CD14-positive monocyte (primary cell): Measurements from ENCODE around the gene TSPAN18. TPM values are rescaled to one million over a fixed set of nuclear protein-coding genes. Genes with fewer than 3 reads are reported as not detected.
A peak's percentile ranks its signal among the peaks of the same experiment; 100 is the strongest.

ENCODE experiments used
- DNase-seq, 3 donors: peaks; one replicate each; pipeline ENCODE4 v3.0.0-alpha.2; 2011 to 2022
- H2AFZ ChIP-seq: 2 replicates; pipeline ENCODE4 v1.6.0; 2012; ENCODE audit warnings: mild to moderate bottlenecking, low read depth, low read length, inconsistent platforms; ENCODE audit not compliant: insufficient read depth, poor library complexity, severe bottlenecking
- H3K27ac ChIP-seq, 2 donors: 1 replicate in 1 of 2; 2 replicates in 1 of 2; pipeline ENCODE4 v1.5.1; 2012 to 2013; ENCODE audit warnings: low read length in 2 of 2, control low read depth in 1 of 2, inconsistent platforms in 1 of 2, low read depth in 1 of 2, mild to moderate bottlenecking in 1 of 2
- H3K27me3 ChIP-seq, 2 donors: one replicate each; pipeline versions ENCODE4 v1.6.0 to v1.6.1; 2011 to 2013; ENCODE audit warnings: low read length in 2 of 2; ENCODE audit not compliant: control insufficient read depth in 2 of 2, insufficient read depth in 2 of 2
- H3K36me3 ChIP-seq, 2 donors: replicated peaks in 1 of 2; 1 replicate in 1 of 2; 2 replicates in 1 of 2; pipeline versions ENCODE4 v1.5.1 to v1.6.1; 2012 to 2013; ENCODE audit warnings: low read length in 2 of 2, control low read depth in 1 of 2, inconsistent platforms in 1 of 2, mild to moderate bottlenecking in 1 of 2; ENCODE audit not compliant: insufficient read depth in 2 of 2, control insufficient read depth in 1 of 2
- H3K4me1 ChIP-seq, 2 donors: 1 replicate in 1 of 2; 2 replicates in 1 of 2; pipeline versions ENCODE4 v1.5.1 to v1.6.1; 2012 to 2013; ENCODE audit warnings: low read length in 2 of 2, control low read depth in 1 of 2, inconsistent platforms in 1 of 2, mild to moderate bottlenecking in 1 of 2, moderate library complexity in 1 of 2; ENCODE audit not compliant: insufficient read depth in 2 of 2, control insufficient read depth in 1 of 2
- H3K4me2 ChIP-seq: replicated peaks from 2 replicates; pipeline ENCODE3; 2012; ENCODE audit warnings: low read length, moderate library complexity, mild to moderate bottlenecking; ENCODE audit not compliant: poor library complexity, severe bottlenecking; ENCODE audit errors: extremely low read depth
- H3K4me3 ChIP-seq, 3 experiments: fragments of 200-600 bp in 1 of 3; sonication (generic) in 1 of 3; replicated peaks in 1 of 3; 1 replicate in 2 of 3; 2 replicates in 1 of 3; pipeline ENCODE4 v1.5.1; 2011 to 2013; ENCODE audit warnings: low read length in 3 of 3, mild to moderate bottlenecking in 3 of 3, control low read depth in 2 of 3, low read depth in 2 of 3, inconsistent platforms in 1 of 3, moderate library complexity in 1 of 3
- H3K79me2 ChIP-seq: 2 replicates; pipeline ENCODE4 v1.6.0; 2012; ENCODE audit warnings: mild to moderate bottlenecking, control low read depth, inconsistent platforms, low read length, moderate library complexity; ENCODE audit not compliant: insufficient read depth
- H3K9ac ChIP-seq: 2 replicates; pipeline ENCODE4 v1.6.0; 2017; ENCODE audit warnings: low read length, mild to moderate bottlenecking; ENCODE audit not compliant: insufficient read depth, poor library complexity, severe bottlenecking
- H3K9me3 ChIP-seq, 2 donors: replicated peaks in 1 of 2; 1 replicate in 1 of 2; 2 replicates in 1 of 2; pipeline versions ENCODE4 v1.5.1 to v1.6.1; 2012 to 2013; ENCODE audit warnings: low read length in 2 of 2, control low read depth in 1 of 2; ENCODE audit not compliant: control insufficient read depth in 1 of 2, insufficient read depth in 1 of 2
- H4K20me1 ChIP-seq: 2 replicates; pipeline ENCODE4 v1.6.0; 2012; ENCODE audit warnings: mild to moderate bottlenecking, low read length, control low read depth, moderate library complexity; ENCODE audit not compliant: insufficient read depth
- H3K27ac Mint-ChIP-seq, 7 donors: one replicate each; pipeline ENCODE4 v1.8.0; 2020; ENCODE audit warnings: mild to moderate bottlenecking in 7 of 7, mixed read lengths in 7 of 7, moderate library complexity in 6 of 7, inconsistent platforms in 2 of 7
- H3K27me3 Mint-ChIP-seq, 3 donors: one replicate each; pipeline ENCODE4 v1.8.0; 2021 to 2022; ENCODE audit warnings: low read depth in 3 of 3, mild to moderate bottlenecking in 3 of 3, mixed read lengths in 3 of 3, moderate library complexity in 3 of 3, inconsistent platforms in 1 of 3
- H3K36me3 Mint-ChIP-seq, 2 donors: one replicate each; pipeline ENCODE4 v1.8.0; 2020; ENCODE audit warnings: mixed read lengths in 2 of 2, inconsistent platforms in 1 of 2, mild to moderate bottlenecking in 1 of 2
- H3K4me1 Mint-ChIP-seq: one replicate; pipeline ENCODE4 v1.8.0; 2020; ENCODE audit warnings: mild to moderate bottlenecking, mixed read lengths
- H3K4me3 Mint-ChIP-seq, 2 donors: one replicate each; pipeline ENCODE4 v1.8.0; 2020; ENCODE audit warnings: mild to moderate bottlenecking in 2 of 2, mixed read lengths in 2 of 2, moderate library complexity in 1 of 2
- H3K9me3 Mint-ChIP-seq, 7 donors: one replicate each; pipeline ENCODE4 v1.8.0; 2020 to 2022; ENCODE audit warnings: mixed read lengths in 7 of 7, mild to moderate bottlenecking in 6 of 7, moderate library complexity in 6 of 7, inconsistent platforms in 2 of 7
- CTCF ChIP-seq: fragments of 200-600 bp; IDR thresholded peaks from one replicate; pipeline ENCODE4 v1.8.0; 2022; ENCODE audit warnings: antibody characterized with exemption, mild to moderate bottlenecking
- WGBS: methylation state at CpG from one replicate; pipeline ENCODE4 v1.1.5; 2013; ENCODE audit warnings: missing lambda C conversion rate; ENCODE audit not compliant: insufficient coverage; 5-methylcytosine and 5-hydroxymethylcytosine counted together
- intact Hi-C, 2 donors: fragments of 100-400 bp; cut with micrococcal nuclease; formaldehyde crosslinking; loops; one replicate each; pipeline versions ENCODE4 v1.15.0 to v1.15.1; 2023
- polyA plus RNA-seq, 3 donors: library from polyadenylated mRNA; depleted of rRNA in 1 of 3; unstranded in 2 of 3; stranded (reverse) in 1 of 3; fragments of 300-500 nt in 2 of 3; fragments of >200 nt in 1 of 3; fragmentation: Illumina TruSeq in 2 of 3; gene quantifications; 1 replicate in 2 of 3; 2 replicates in 1 of 3; pipeline ENCODE4 v1.2.3, GENCODE V29; 2012 to 2021

The TSPAN18 gene
- polyA plus RNA-seq, 3 donors = not detected

GRCh38 chr11:44968510-44968909, 241.7 kb downstream of the TSPAN18 start:
- H3K27ac ChIP-seq = no peak overlapping the region
- no peaks in the 10 kb centered on the region for H3K36me3 ChIP-seq

GRCh38 chr11:44969651-44970252, 243.0 kb downstream of the TSPAN18 start:
- peaks cover 36% of the 10 kb centered on the region for H3K4me1 Mint-ChIP-seq
- TF ChIP-seq CTCF = no peak
- no peaks in the 10 kb centered on the region for H3K27me3 ChIP-seq
- peaks cover 0 to 2% (median 0%) of the 10 kb centered on the region in 7 donors for H3K9me3 Mint-ChIP-seq
- no peak overlapping the region for H2AFZ ChIP-seq
- peaks cover 0 to 8% (median 5%) of the 10 kb centered on the region in 3 donors for H3K27me3 Mint-ChIP-seq
- H3K27ac Mint-ChIP-seq = peak overlapping the region in 3 of 7 donors; percentile 30 to 75 (median 52)
- peak overlapping the region; percentile 20 for H3K4me2 ChIP-seq
- no peaks in the 10 kb centered on the region for H3K79me2 ChIP-seq
- H3K36me3 Mint-ChIP-seq = no peaks in the 10 kb centered on the region
- H3K9me3 ChIP-seq = no peaks in the 10 kb centered on the region
- no peak overlapping the region for H3K9ac ChIP-seq
- 96% methylated on average over 6 of the region's 12 CpGs for WGBS
- DNase-seq = no peak
- H3K4me3 ChIP-seq = no peak overlapping the region
- H4K20me1 ChIP-seq = no peaks in the 10 kb centered on the region
- no peaks in the 10 kb centered on the region for H3K36me3 ChIP-seq
- H3K4me1 ChIP-seq = peaks cover 27 to 30% of the 10 kb centered on the region in 2 donors
- no peak overlapping the region for H3K4me3 Mint-ChIP-seq
- intact Hi-C loops = no loop called here
- H3K27ac ChIP-seq = no peak overlapping the region

More at GRCh38 chr11:44968510-44968909, 241.7 kb downstream of the TSPAN18 start:
- Mint-ChIP-seq H3K9me3 (no peaks in the 10 kb centered on the region), H3K27me3 (peaks cover 0 to 10% (median 3%) of the 10 kb centered on the region in 3 donors), H3K27ac (no peak overlapping the region), H3K4me1 (peaks cover 40% of the 10 kb centered on the region), H3K36me3 (peaks cover 0 to 2% of the 10 kb centered on the region in 2 donors), H3K4me3 (no peak overlapping the region)
- Histone ChIP-seq H3K9me3 (no peaks in the 10 kb centered on the region), H3K4me3 (no peak overlapping the region), H4K20me1 (no peaks in the 10 kb centered on the region), H3K27me3 (no peaks in the 10 kb centered on the region), H2AFZ (no peak overlapping the region), H3K4me2 (no peak overlapping the region), H3K79me2 (no peaks in the 10 kb centered on the region), H3K9ac (no peak overlapping the region), H3K4me1 (peaks cover 34 to 39% of the 10 kb centered on the region in 2 donors)
- no peak for DNase-seq
- WGBS = 100% methylated on average over 3 of the region's 3 CpGs
- no peak for TF ChIP-seq CTCF
- intact Hi-C loops = no loop called here
